ENCODE data around the gene ERCC4. TPM values are rescaled to one million over a fixed set of nuclear protein-coding genes. Genes with fewer than 3 reads are reported as not detected.
A peak's percentile ranks its signal among the peaks of the same experiment; 100 is the strongest.

Gene ERCC4
- total RNA-seq, 1 donor from 2014 or later: 14.5 TPM

DNA sequence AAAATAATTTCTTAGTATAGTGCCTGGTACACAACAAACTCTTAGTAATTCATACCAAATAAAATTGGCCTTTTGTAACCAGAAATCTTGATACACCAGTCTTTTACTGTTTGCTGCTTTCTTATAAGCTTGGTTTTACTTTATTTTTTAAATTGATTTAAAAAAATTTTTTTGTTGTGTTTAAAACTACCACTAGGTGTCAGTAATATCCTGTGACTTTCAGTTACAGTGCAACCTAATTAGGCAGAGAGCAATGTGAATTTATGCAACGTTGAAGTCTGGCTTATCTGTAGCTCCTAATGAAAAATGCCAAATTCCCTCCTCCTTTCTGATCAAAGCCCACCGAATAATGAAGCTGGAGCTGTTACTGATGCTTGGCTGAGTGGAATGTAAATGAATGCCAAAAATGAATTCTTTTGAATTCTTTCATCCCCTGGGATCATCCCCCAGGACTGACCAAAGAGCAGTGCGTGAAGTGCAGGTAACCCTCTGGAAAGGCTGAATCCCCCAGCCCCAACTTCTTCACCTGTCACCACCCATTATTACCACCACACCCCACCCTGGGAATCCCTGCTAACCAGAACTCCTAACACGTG is 3.8 kb downstream of the ERCC4 start:
- TF ChIP-seq CTCF (IDR thresholded peaks at IDR 0.05; ENCODE audit: partially characterized antibody, unreplicated experiment): peak; percentile 87
- no peaks in the 10 kb centered on the region for H3K36me3 Mint-ChIP-seq (ENCODE audit: unreplicated experiment)
- H3K27ac Mint-ChIP-seq (ENCODE audit: unreplicated experiment): no peak overlapping the region
- DNase-seq: no peak
- peaks cover 13% of the 10 kb centered on the region for H3K4me1 Mint-ChIP-seq (ENCODE audit: low read depth, unreplicated experiment)
- no peak overlapping the region for H3K4me3 Mint-ChIP-seq (ENCODE audit: unreplicated experiment)
- H3K9me3 Mint-ChIP-seq (ENCODE audit: unreplicated experiment): peaks cover 10% of the 10 kb centered on the region
- H3K27me3 Mint-ChIP-seq (ENCODE audit: unreplicated experiment): peaks cover 2% of the 10 kb centered on the region

- DNase-seq: no peak
- no peak overlapping the region for H3K27ac Mint-ChIP-seq (ENCODE audit: unreplicated experiment)
- no peak for TF ChIP-seq CTCF (IDR thresholded peaks at IDR 0.05; ENCODE audit: partially characterized antibody, unreplicated experiment)
- no peaks in the 10 kb centered on the region for H3K36me3 Mint-ChIP-seq (ENCODE audit: unreplicated experiment)
- no peaks in the 10 kb centered on the region for H3K27me3 Mint-ChIP-seq (ENCODE audit: unreplicated experiment)
- peaks cover 3% of the 10 kb centered on the region for H3K4me1 Mint-ChIP-seq (ENCODE audit: low read depth, unreplicated experiment)
- no peaks in the 10 kb centered on the region for H3K9me3 Mint-ChIP-seq (ENCODE audit: unreplicated experiment)
- H3K4me3 Mint-ChIP-seq (ENCODE audit: unreplicated experiment): no peak overlapping the region
These were observed 6.5 kb downstream of the ERCC4 start for GRCh38 chr16:13926464-13926863.

GRCh38 chr16:13926891-13927290 is 6.9 kb downstream of the ERCC4 start:
- Mint-ChIP-seq H3K4me3 (ENCODE audit: unreplicated experiment) (no peak overlapping the region), H3K27ac (ENCODE audit: unreplicated experiment) (no peak overlapping the region), H3K27me3 (ENCODE audit: unreplicated experiment) (no peaks in the 10 kb centered on the region), H3K4me1 (ENCODE audit: low read depth, unreplicated experiment) (peaks cover 5% of the 10 kb centered on the region), H3K9me3 (ENCODE audit: unreplicated experiment) (no peaks in the 10 kb centered on the region), H3K36me3 (ENCODE audit: unreplicated experiment) (no peaks in the 10 kb centered on the region)
- DNase-seq: no peak
- TF ChIP-seq CTCF (IDR thresholded peaks at IDR 0.05; ENCODE audit: partially characterized antibody, unreplicated experiment): no peak

- no peak for TF ChIP-seq CTCF (IDR thresholded peaks at IDR 0.05; ENCODE audit: partially characterized antibody, unreplicated experiment)
- no peak overlapping the region for H3K27ac Mint-ChIP-seq (ENCODE audit: unreplicated experiment)
- H3K36me3 Mint-ChIP-seq (ENCODE audit: unreplicated experiment): no peaks in the 10 kb centered on the region
- no peak overlapping the region for H3K4me3 Mint-ChIP-seq (ENCODE audit: unreplicated experiment)
- H3K27me3 Mint-ChIP-seq (ENCODE audit: unreplicated experiment): no peaks in the 10 kb centered on the region
- peaks cover 7% of the 10 kb centered on the region for H3K4me1 Mint-ChIP-seq (ENCODE audit: low read depth, unreplicated experiment)
- no peak for DNase-seq
- no peaks in the 10 kb centered on the region for H3K9me3 Mint-ChIP-seq (ENCODE audit: unreplicated experiment)
These were observed 8.7 kb downstream of the ERCC4 start for GRCh38 chr16:13928646-13929045.

DNA sequence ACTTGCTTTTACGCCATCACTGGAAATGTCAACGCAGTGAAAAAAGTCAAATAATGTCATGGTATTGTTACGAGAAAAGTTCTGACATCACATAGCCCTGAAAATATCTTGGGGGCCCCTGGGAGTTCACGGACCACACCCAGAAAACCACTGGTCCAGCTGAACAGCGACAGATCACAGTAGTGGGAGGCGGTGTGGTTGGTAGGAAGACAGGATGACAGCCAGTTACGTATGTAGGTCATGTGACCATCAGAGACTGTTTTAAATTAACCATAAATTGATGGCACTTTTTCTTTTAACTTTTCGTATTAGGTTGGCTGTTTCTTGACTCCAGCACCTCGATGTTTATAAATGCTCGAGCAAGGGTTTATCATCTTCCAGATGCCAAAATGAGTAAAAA is 11.9 kb downstream of the ERCC4 start:
- H3K4me1 Mint-ChIP-seq (ENCODE audit: low read depth, unreplicated experiment): peaks cover 5% of the 10 kb centered on the region
- no peaks in the 10 kb centered on the region for H3K27me3 Mint-ChIP-seq (ENCODE audit: unreplicated experiment)
- no peaks in the 10 kb centered on the region for H3K9me3 Mint-ChIP-seq (ENCODE audit: unreplicated experiment)
- H3K36me3 Mint-ChIP-seq (ENCODE audit: unreplicated experiment): peaks cover 18% of the 10 kb centered on the region
- no peak overlapping the region for H3K27ac Mint-ChIP-seq (ENCODE audit: unreplicated experiment)
- H3K4me3 Mint-ChIP-seq (ENCODE audit: unreplicated experiment): no peak overlapping the region
- no peak for TF ChIP-seq CTCF (IDR thresholded peaks at IDR 0.05; ENCODE audit: partially characterized antibody, unreplicated experiment)
- DNase-seq: no peak

Data from glutamatergic neuron (in vitro differentiated cells).